ENCODE data around the gene STAT5B.
"Not testable (repeated sequence)": the region's sequence is repeated elsewhere in the genome, so short reads cannot be mapped to it uniquely, and the experiment has no call there.

DNA sequence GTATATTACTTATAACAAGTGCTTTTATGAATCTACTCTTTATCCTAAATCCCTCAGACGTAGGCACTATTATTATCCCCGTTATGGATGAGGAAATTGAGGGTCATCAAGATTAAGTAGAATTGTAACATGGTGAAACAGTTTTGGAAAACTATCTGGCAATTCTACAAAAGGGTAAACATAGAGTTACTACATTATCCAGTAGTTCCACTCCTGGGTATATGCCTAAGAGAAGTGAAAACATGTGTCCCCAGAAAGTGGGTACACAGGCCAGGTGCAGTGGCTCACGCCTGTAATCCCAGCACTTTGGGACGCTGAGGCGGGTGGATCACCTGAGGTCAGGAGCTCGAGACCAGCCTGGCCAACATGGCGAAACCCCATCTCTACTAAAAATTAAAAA is 36.6 kb downstream of the STAT5B start:
- TF ChIP-seq, protein P1, sequence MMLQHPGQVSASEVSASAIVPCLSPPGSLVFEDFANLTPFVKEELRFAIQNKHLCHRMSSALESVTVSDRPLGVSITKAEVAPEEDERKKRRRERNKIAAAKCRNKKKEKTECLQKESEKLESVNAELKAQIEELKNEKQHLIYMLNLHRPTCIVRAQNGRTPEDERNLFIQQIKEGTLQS (CRISPR knock-in tag; conservative IDR thresholded peaks at IDR 0.05), result not testable (repeated sequence)
- not testable (repeated sequence) for TF ChIP-seq KAT7 (CRISPR knock-in tag; IDR thresholded peaks at IDR 0.05; ENCODE audit: borderline replicate concordance); NR3C1 (CRISPR knock-in tag; conservative IDR thresholded peaks at IDR 0.05; ENCODE audit: low read depth); CBFB (CRISPR knock-in tag; IDR thresholded peaks at IDR 0.05; ENCODE audit: low read depth); PRRX2 (CRISPR knock-in tag; IDR thresholded peaks at IDR 0.05); ZNF263 (CRISPR knock-in tag; IDR thresholded peaks at IDR 0.05; ENCODE audit: low read depth); ZNF416 (CRISPR knock-in tag; IDR thresholded peaks at IDR 0.05)
- TF ChIP-seq, protein P2, sequence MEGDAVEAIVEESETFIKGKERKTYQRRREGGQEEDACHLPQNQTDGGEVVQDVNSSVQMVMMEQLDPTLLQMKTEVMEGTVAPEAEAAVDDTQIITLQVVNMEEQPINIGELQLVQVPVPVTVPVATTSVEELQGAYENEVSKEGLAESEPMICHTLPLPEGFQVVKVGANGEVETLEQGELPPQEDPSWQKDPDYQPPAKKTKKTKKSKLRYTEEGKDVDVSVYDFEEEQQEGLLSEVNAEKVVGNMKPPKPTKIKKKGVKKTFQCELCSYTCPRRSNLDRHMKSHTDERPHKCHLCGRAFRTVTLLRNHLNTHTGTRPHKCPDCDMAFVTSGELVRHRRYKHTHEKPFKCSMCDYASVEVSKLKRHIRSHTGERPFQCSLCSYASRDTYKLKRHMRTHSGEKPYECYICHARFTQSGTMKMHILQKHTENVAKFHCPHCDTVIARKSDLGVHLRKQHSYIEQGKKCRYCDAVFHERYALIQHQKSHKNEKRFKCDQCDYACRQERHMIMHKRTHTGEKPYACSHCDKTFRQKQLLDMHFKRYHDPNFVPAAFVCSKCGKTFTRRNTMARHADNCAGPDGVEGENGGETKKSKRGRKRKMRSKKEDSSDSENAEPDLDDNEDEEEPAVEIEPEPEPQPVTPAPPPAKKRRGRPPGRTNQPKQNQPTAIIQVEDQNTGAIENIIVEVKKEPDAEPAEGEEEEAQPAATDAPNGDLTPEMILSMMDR (IDR thresholded peaks at IDR 0.05), result not testable (repeated sequence)
- TF ChIP-seq, protein P3, sequence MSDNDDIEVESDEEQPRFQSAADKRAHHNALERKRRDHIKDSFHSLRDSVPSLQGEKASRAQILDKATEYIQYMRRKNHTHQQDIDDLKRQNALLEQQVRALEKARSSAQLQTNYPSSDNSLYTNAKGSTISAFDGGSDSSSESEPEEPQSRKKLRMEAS (CRISPR knock-in tag; IDR thresholded peaks at IDR 0.05), result not testable (repeated sequence)
- TF ChIP-seq, protein P4, sequence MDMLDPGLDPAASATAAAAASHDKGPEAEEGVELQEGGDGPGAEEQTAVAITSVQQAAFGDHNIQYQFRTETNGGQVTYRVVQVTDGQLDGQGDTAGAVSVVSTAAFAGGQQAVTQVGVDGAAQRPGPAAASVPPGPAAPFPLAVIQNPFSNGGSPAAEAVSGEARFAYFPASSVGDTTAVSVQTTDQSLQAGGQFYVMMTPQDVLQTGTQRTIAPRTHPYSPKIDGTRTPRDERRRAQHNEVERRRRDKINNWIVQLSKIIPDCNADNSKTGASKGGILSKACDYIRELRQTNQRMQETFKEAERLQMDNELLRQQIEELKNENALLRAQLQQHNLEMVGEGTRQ (CRISPR knock-in tag; IDR thresholded peaks at IDR 0.05), result not testable (repeated sequence)
- TF ChIP-seq, protein P5, sequence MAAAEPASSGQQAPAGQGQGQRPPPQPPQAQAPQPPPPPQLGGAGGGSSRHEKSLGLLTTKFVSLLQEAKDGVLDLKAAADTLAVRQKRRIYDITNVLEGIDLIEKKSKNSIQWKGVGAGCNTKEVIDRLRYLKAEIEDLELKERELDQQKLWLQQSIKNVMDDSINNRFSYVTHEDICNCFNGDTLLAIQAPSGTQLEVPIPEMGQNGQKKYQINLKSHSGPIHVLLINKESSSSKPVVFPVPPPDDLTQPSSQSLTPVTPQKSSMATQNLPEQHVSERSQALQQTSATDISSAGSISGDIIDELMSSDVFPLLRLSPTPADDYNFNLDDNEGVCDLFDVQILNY (CRISPR knock-in tag; IDR thresholded peaks at IDR 0.05), result not testable (repeated sequence)
- TF ChIP-seq, protein P6, sequence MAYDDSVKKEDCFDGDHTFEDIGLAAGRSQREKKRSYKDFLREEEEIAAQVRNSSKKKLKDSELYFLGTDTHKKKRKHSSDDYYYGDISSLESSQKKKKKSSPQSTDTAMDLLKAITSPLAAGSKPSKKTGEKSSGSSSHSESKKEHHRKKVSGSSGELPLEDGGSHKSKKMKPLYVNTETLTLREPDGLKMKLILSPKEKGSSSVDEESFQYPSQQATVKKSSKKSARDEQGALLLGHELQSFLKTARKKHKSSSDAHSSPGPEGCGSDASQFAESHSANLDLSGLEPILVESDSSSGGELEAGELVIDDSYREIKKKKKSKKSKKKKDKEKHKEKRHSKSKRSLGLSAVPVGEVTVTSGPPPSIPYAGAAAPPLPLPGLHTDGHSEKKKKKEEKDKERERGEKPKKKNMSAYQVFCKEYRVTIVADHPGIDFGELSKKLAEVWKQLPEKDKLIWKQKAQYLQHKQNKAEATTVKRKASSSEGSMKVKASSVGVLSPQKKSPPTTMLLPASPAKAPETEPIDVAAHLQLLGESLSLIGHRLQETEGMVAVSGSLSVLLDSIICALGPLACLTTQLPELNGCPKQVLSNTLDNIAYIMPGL (CRISPR knock-in tag; IDR thresholded peaks at IDR 0.05), result not testable (repeated sequence)
